ENCODE results near the gene CEP295NL.
A peak's percentile ranks its signal among the peaks of the same experiment; 100 is the strongest.

The CEP295NL gene

DNA sequence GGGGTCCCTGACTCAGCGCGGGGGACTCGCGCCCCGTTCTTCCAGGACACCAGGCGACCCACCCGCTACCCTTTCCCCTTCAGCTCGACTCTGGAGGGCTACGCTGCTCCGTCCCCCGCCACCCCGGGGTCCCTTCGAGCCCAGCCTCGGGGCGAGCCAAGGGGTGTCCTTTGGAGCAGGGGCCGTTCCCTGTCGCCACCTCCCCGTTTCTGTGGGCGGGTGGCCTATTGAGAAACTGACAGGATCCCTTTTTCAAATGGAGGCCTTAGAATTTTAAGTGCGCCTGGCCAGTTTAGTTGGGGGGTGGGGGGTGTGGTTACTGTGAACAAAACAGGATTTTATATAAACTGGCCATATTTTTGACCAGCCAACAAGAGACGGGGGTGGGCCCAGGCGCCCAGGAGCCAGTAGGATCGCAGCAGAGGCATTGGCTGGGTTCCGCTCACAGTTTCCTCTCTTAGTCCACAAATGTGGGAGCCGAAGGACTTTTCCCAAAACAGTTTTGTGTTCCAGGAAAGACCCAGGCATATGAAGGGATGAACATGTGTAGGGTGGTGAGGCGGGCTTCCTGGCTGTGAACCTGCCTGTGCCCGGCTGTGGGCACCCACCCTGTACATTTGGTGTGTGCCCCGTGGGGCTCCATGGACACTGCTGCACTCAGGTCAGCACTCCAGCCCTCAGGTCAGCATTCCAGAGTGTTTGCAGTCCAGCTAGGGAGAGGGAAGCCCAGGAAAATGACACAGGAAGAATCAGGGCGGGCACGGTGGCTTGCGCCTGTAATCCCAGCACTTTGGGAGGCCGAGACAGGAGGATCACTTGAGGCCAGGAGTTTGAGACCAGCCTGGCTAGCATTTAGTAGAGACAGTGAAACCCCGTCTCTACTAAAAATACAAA, 22.9 kb upstream of the CEP295NL start:
- no peaks in the 10 kb centered on the region for H3K36me3 ChIP-seq (ENCODE audit: insufficient read depth, low read length)
- H3K27ac ChIP-seq (ENCODE audit: low read depth, low read length), result peak overlapping the region; percentile 63
- peaks cover 19% of the 10 kb centered on the region for H3K4me1 ChIP-seq (ENCODE audit: control insufficient read depth, insufficient read depth, low read length, unreplicated experiment)
- H3K4me3 ChIP-seq (ENCODE audit: low read depth, low read length), result peak overlapping the region; percentile 87
- H3K27me3 ChIP-seq (ENCODE audit: insufficient read depth, low read length), result no peaks in the 10 kb centered on the region
- peaks cover 39% of the 10 kb centered on the region for H3K79me2 ChIP-seq (ENCODE audit: control insufficient read depth, insufficient read depth, low read length, unreplicated experiment)
- H2AFZ ChIP-seq (ENCODE audit: low read length, unreplicated experiment), result peak overlapping the region; percentile 91

DNA sequence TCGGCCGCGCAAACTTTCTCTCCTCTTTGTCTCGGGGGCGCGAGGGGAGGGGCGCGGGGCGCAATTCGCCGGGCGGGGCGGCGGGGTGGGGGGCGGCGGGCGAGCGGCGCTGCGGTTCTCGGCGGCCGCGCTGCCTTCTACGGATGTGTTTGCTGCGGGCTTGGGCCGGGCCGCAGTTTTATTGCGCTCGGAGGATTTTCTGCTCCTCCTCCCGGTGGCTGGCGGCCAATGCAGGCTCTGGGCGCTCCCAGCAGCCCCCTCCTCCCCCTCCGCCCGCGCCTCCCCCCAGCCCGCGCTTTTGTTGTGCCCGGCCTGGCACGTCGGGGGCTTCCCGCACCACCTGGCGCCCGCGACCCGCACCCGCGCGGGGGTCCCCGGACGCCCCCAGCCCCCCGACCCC, 22.2 kb upstream of the CEP295NL start, which contains the start of gene TIMP2:
Gene TIMP2 (minus strand): TSS at position 154 of the 400 bp plus-strand sequence. CDS start 299 bp downstream, outside the sequence.
- Histone ChIP-seq H2AFZ (ENCODE audit: low read length, unreplicated experiment) (peak within 1 kb of the TSS; percentile 91), H3K27ac (ENCODE audit: low read depth, low read length) (peak within 1 kb of the TSS; percentile 63), H3K4me1 (ENCODE audit: control insufficient read depth, insufficient read depth, low read length, unreplicated experiment) (peaks cover 19% of the 10 kb centered on the region), H3K79me2 (ENCODE audit: control insufficient read depth, insufficient read depth, low read length, unreplicated experiment) (peaks cover 45% of the 10 kb centered on the region), H3K27me3 (ENCODE audit: insufficient read depth, low read length) (no peaks in the 10 kb centered on the region), H3K36me3 (ENCODE audit: insufficient read depth, low read length) (no peaks in the 10 kb centered on the region), H3K4me3 (ENCODE audit: low read depth, low read length) (peak within 1 kb of the TSS; percentile 87)

DNA sequence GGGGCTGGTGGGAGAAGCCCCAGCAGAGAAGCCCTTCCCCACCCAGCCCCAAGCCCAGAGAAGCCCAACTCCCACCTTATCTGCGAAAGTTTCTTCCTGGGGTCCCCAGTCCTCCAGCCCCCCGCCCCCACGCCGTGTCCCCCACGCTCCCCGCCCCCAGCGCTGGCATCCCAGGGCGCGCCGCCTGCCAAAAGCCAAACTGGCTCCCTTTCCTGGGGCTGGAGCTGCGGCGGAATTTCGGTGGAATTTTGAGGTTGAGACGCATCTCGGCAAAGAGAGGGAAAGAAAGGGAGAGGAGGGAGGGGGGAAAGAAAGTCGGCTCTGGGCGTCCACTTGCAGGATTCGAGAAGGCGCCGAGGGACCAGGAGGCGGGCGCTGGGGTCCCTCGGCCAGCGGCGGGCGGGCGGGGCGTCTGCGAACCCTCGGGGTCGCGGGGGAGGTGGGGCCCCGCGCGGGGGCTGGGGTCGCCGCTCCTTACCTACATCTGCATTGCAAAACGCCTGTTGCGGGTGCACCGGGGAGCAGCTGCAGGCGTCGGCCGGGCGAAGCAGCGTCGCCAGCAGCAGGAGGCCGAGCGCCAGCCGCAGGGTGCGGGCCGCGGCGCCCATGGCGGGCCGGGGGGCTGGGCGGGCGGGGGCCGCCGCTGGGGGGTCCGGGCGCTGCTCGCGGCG, 21.6 kb upstream of the CEP295NL start:
- peak overlapping the region; percentile 44 for H2AFZ ChIP-seq (ENCODE audit: low read length, unreplicated experiment)
- no peaks in the 10 kb centered on the region for H3K27me3 ChIP-seq (ENCODE audit: insufficient read depth, low read length)
- no peaks in the 10 kb centered on the region for H3K36me3 ChIP-seq (ENCODE audit: insufficient read depth, low read length)
- peaks cover 19% of the 10 kb centered on the region for H3K4me1 ChIP-seq (ENCODE audit: control insufficient read depth, insufficient read depth, low read length, unreplicated experiment)
- peaks cover 51% of the 10 kb centered on the region for H3K79me2 ChIP-seq (ENCODE audit: control insufficient read depth, insufficient read depth, low read length, unreplicated experiment)
- no peak overlapping the region for H3K27ac ChIP-seq (ENCODE audit: low read depth, low read length)
- H3K4me3 ChIP-seq (ENCODE audit: low read depth, low read length), result peak overlapping the region; percentile 87

DNA sequence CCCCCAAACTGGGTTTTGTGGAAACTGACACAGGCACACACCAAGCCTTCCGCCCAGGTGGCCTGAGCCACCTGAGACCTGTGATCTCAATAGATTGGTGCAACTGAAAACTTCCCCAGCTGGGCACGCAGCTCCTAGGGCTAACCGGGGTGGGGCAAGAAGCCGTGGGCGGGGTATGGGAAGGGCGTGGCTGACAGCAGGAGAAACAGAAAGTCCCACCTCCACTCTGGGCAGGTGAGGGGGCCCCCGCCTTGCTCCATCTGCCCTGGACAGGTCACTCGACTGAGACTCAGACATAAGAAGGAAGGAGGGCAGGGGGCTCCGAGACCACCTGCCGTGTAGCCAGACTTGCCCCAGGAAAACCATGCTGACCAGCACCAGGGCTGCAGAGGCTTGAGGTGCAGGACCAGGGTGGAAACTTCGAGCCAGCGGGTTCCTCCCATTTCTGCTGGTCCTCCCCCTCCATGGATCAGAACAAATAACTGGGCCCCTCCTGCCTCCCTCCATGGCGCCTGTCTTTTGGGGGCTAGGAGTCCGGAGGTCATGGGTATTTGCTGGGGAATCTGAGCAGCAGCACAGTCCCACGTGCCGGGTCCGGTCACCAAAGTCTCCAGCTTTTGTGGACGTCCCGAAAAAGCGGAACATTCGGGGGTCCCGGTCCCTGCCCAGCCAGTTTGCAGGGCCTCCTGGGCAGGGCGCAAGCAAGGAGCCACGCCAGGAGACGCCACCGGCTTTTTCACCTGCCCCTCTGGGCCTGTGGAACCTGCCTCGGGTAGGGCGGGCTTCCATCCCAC, 20.9 kb upstream of the CEP295NL start:
- no peaks in the 10 kb centered on the region for H3K36me3 ChIP-seq (ENCODE audit: insufficient read depth, low read length)
- H3K27me3 ChIP-seq (ENCODE audit: insufficient read depth, low read length), result no peaks in the 10 kb centered on the region
- peak overlapping the region; percentile 87 for H3K4me3 ChIP-seq (ENCODE audit: low read depth, low read length)
- no peak overlapping the region for H3K27ac ChIP-seq (ENCODE audit: low read depth, low read length)
- H2AFZ ChIP-seq (ENCODE audit: low read length, unreplicated experiment), result no peak overlapping the region
- H3K4me1 ChIP-seq (ENCODE audit: control insufficient read depth, insufficient read depth, low read length, unreplicated experiment), result peaks cover 19% of the 10 kb centered on the region
- H3K79me2 ChIP-seq (ENCODE audit: control insufficient read depth, insufficient read depth, low read length, unreplicated experiment), result peaks cover 59% of the 10 kb centered on the region

DNA sequence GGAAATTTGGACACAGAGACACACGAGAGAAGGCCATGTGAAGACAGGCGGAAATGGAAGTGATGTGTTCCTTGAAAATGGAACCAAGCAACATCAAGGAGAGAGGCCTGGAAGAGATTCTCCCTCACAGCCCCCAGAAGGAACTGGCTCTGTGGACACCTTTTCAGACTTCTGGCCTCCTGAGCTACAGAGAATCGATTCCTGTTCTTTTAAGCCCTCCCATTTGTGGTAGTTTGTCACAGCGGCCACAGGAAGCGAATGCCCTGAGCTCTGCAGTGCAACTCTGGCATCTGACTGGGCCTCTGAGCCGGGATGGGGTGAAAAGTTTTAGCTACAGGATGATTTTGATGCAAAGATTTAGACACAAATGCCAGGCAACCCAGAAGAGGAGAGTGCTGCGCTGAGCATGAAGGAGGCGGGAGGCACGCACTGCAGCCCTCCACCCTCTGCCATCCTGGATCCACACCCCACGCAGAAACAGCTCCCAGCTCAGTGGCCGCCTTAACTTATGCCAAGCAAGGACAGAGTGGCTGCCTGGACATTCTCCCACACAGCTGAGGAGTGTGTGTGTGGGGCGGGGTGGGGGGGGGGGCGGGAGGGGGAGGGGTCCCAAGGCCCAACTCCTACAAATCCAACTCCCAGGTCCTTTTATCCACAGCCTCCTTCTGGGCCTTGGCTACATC, 20.0 kb upstream of the CEP295NL start:
- H3K4me3 ChIP-seq (ENCODE audit: low read depth, low read length), result peak overlapping the region; percentile 87
- H3K79me2 ChIP-seq (ENCODE audit: control insufficient read depth, insufficient read depth, low read length, unreplicated experiment), result peaks cover 66% of the 10 kb centered on the region
- peaks cover 19% of the 10 kb centered on the region for H3K4me1 ChIP-seq (ENCODE audit: control insufficient read depth, insufficient read depth, low read length, unreplicated experiment)
- H3K27ac ChIP-seq (ENCODE audit: low read depth, low read length), result no peak overlapping the region
- H2AFZ ChIP-seq (ENCODE audit: low read length, unreplicated experiment), result no peak overlapping the region
- H3K36me3 ChIP-seq (ENCODE audit: insufficient read depth, low read length), result no peaks in the 10 kb centered on the region
- no peaks in the 10 kb centered on the region for H3K27me3 ChIP-seq (ENCODE audit: insufficient read depth, low read length)

DNA sequence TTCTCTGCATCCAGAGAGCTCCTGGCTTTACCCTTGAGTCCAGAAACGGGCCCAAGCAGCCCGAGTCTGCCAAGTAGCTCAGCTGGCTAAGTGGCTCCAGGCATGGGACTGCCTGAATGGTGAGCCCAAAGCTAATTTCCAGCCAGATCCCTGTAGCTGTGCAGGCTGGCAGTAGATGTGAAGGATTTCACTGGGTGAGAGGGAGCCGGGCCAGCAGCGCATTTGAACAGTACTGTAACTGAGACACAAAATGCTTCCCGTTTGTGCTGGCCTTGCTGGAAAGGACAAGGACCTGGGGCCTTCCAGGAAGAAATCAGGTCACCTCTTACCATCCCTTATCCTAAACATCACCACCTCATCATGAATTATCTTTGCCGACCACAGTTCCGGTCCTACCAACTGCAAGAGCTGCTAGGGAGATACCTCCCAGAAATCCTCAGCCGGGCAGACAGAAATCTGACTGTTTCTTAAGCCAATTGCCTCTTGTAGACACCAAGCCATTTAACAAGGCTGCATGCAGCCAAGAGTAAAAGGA, 18.5 kb upstream of the CEP295NL start:
- Histone ChIP-seq H3K4me1 (ENCODE audit: control insufficient read depth, insufficient read depth, low read length, unreplicated experiment) (peaks cover 25% of the 10 kb centered on the region), H3K27ac (ENCODE audit: low read depth, low read length) (no peak overlapping the region), H3K36me3 (ENCODE audit: insufficient read depth, low read length) (no peaks in the 10 kb centered on the region), H2AFZ (ENCODE audit: low read length, unreplicated experiment) (no peak overlapping the region), H3K27me3 (ENCODE audit: insufficient read depth, low read length) (no peaks in the 10 kb centered on the region), H3K4me3 (ENCODE audit: low read depth, low read length) (no peak overlapping the region), H3K79me2 (ENCODE audit: control insufficient read depth, insufficient read depth, low read length, unreplicated experiment) (peaks cover 78% of the 10 kb centered on the region)

DNA sequence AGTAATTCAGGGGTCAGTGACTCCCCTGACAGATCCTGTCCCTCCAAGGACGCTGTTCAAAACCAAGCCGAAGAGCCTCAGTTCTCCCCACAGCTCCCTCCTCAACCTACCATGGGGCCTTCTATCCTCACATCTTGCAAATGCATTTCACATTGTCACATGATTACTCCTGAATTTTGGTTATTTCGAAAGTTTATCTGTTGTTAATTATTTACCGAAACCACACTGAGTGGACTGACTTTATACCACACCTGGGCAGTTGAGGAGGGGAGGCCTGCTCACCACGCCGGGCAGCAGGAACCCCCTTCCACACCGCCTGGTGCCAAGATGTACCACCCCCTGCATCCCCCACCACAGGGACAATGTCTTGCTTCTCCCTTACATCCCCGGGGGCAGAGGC, 17.5 kb upstream of the CEP295NL start:
- Histone ChIP-seq H3K36me3 (ENCODE audit: insufficient read depth, low read length) (no peaks in the 10 kb centered on the region), H3K27ac (ENCODE audit: low read depth, low read length) (no peak overlapping the region), H3K4me3 (ENCODE audit: low read depth, low read length) (no peak overlapping the region), H2AFZ (ENCODE audit: low read length, unreplicated experiment) (no peak overlapping the region), H3K27me3 (ENCODE audit: insufficient read depth, low read length) (no peaks in the 10 kb centered on the region), H3K79me2 (ENCODE audit: control insufficient read depth, insufficient read depth, low read length, unreplicated experiment) (peaks cover 87% of the 10 kb centered on the region), H3K4me1 (ENCODE audit: control insufficient read depth, insufficient read depth, low read length, unreplicated experiment) (peaks cover 31% of the 10 kb centered on the region)

DNA sequence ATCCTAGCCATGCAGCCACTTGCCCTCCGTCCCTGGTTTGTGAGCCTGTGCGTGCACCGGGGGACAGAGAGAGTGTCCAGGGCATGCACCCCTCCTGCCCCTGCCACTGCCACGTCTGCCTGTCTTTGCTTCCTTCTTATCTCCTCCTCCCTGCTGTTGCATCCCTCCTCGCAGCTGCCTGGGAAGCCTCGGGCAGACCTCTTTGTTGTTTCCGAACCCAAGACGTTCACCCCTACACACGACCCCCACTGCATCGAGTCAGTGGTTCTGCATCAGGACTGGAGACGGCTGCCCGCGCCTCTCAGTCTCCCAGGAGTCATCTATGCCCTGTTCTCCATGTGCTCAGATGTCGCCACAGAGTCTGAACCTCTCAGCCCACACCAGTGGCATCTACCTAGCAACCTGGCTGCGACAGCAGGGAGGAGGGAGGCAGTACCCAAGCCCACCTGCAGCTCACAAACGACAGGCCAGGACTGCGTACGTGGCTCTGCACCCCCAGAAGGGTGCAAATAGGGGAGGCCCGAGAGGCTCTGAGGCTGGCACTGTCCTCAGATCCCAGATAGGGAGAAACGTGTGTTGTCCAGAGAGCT, 17.0 kb upstream of the CEP295NL start:
- H3K4me3 ChIP-seq (ENCODE audit: low read depth, low read length), result no peak overlapping the region
- H3K27me3 ChIP-seq (ENCODE audit: insufficient read depth, low read length), result no peaks in the 10 kb centered on the region
- H2AFZ ChIP-seq (ENCODE audit: low read length, unreplicated experiment), result no peak overlapping the region
- H3K4me1 ChIP-seq (ENCODE audit: control insufficient read depth, insufficient read depth, low read length, unreplicated experiment), result peaks cover 35% of the 10 kb centered on the region
- H3K27ac ChIP-seq (ENCODE audit: low read depth, low read length), result no peak overlapping the region
- H3K36me3 ChIP-seq (ENCODE audit: insufficient read depth, low read length), result no peaks in the 10 kb centered on the region
- H3K79me2 ChIP-seq (ENCODE audit: control insufficient read depth, insufficient read depth, low read length, unreplicated experiment), result peaks cover 92% of the 10 kb centered on the region

DNA sequence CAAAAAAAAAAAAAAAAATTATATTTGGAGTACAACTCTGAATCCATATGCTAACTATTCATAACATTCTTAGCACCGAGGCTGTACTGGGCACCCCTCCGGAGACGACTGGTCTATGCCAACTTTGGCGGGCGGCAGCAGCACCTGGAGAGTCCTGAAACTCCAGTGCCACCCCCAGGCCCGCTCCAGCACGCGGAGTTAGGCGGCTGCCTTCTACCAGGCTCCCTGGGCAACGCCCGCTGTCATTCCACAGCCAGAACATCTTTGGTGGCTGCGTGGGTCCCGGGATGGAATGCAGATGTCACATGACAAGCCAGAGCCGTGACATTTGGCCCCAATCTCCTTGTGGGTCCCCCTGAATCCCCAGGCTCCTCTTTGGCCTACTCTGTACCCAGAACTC, 16.0 kb upstream of the CEP295NL start:
- peaks cover 84% of the 10 kb centered on the region for H3K79me2 ChIP-seq (ENCODE audit: control insufficient read depth, insufficient read depth, low read length, unreplicated experiment)
- H2AFZ ChIP-seq (ENCODE audit: low read length, unreplicated experiment), result no peak overlapping the region
- H3K4me3 ChIP-seq (ENCODE audit: low read depth, low read length), result no peak overlapping the region
- no peak overlapping the region for H3K27ac ChIP-seq (ENCODE audit: low read depth, low read length)
- no peaks in the 10 kb centered on the region for H3K36me3 ChIP-seq (ENCODE audit: insufficient read depth, low read length)
- H3K4me1 ChIP-seq (ENCODE audit: control insufficient read depth, insufficient read depth, low read length, unreplicated experiment), result peaks cover 35% of the 10 kb centered on the region
- no peaks in the 10 kb centered on the region for H3K27me3 ChIP-seq (ENCODE audit: insufficient read depth, low read length)
